GM18519 (cell line): ENCODE results near the gene SCN2B.

Experiments used
- ATAC-seq: cut with Tn5 transposase; IDR thresholded peaks from one replicate; pipeline ENCODE4 v1.9.1; 2021; ENCODE audit warnings: mild to moderate bottlenecking, moderate library complexity; ENCODE audit not compliant: unreplicated experiment, low FRiP score

The SCN2B gene

DNA sequence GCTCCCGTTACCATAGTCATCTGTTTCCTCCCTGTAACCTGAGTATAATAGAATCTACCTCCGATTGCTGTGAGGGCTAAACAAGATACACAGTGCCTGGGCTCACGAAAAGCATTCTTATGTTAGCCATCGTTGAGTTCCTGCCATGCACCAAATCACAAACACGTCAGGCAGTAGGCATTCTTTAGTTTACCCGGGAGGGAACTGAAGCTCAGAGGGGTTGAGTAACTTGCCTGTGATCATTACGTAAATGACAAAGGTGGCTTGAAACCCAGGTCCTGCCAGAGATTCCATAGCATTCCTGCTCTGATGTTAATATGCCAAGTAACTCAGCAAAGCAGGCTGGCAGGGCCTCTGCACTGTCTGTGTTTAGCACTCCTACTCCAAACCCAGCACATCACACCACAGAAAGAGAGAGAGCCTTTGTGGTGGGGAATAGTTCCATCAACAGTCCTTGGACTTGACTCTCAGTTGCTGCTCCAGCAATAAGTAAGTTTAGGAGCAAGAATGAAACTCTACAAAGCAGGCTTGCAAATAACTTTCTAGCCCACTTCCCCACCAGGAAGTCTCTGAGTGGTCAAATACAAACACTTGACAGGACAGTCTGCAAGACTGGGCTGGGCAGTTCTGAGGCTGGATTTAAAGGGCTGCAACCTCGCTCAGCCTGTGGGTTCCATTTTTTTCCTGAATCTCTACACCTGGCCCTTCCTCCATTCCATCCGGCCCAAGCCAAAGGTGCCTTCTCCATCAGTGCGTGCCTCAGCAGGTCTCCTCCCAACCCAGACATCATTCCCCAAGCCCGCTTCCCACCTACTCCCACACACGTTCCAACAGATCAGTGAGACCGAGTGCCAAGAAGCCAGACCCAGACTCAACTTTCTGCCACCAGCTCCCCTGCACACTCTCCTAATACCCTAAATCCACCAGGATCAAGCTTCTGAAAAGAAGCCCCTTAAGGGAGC is 1.1 kb downstream of the SCN2B start:
- no peak for ATAC-seq

DNA sequence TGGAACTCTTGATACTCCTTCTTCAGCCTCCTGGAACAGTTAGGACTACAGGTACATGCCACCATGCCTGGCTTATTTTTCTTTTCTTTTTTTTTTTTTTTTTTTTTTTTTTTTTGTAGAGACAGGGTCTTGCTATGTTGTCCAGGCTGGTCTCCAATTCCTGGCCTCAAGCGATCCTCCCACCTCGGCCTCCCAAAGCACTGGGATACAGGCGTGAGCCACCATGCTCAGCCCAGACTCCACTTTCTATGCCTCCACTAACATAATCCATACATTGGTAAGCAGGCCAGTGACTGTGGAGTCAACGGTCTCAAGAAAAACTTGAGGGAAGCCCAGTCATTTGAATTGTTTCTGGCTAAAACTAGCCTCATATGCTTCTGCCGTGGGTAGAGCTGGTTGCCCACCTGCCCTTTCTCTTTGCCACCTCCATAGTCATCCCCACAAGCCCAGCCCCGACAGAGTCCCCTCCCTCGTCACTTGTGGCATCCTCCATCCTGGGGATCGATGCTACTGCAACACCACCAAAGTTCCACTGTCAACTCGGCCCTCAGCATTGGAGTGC is 2.4 kb downstream of the SCN2B start:
- no peak for ATAC-seq

DNA sequence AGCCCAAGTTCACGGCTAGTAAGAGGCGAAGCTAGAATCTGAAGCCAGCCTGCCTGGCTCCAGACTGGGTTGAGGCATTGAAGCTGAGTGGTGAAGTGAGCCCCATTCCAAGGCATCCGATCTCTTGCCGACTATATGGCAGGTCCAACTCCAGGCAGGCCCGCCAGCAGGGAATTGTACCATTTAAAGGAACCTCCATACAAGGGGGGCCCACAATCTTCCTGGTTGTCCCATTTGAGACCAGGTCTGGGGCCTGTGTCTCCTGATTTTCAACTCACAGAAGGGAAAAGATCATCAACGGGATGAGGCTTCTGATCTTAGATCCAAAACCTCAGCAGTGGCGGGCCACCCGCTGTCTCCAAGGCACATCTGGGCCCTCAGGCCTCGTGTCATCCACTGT is 4.1 kb downstream of the SCN2B start:
- no peak for ATAC-seq

DNA sequence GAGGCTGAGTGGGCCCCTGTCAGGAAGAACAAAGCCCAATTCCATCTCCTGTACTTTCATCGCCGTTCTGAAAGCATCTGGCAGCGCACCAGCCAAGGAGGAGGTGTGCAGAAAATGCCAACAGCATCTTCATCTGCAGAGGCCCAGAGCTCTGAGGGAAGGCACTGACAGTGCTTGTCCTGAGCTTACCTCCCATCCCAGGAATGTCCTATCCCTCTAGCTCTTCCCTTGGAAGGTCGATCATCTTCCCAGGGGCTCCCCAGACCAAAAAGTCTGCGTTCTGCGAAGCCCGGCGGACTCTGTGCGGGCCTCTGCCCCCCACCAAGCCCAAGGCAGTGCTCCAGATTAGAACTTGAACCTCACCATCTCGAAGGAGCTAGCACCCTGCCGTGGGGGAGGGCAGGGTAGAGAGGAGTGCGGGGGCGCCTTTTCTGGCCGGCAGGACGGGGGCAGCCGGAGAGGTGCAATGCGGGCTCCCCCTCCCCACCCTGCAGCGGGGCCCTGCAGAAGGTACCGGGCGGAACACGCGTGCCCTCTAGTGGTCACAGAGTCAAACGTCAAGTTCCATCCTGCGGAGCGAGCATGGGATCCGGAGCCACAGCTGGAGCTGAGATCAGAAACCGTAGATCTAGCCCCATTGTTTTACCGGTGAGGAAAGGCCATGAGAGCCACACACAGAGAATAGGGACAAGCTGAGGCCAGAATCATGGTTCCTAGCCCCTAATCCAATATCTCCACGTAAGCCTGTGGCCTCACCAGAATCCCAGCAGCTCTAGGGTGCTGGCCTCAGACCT is 5.0 kb downstream of the SCN2B start:
- ATAC-seq, result no peak

DNA sequence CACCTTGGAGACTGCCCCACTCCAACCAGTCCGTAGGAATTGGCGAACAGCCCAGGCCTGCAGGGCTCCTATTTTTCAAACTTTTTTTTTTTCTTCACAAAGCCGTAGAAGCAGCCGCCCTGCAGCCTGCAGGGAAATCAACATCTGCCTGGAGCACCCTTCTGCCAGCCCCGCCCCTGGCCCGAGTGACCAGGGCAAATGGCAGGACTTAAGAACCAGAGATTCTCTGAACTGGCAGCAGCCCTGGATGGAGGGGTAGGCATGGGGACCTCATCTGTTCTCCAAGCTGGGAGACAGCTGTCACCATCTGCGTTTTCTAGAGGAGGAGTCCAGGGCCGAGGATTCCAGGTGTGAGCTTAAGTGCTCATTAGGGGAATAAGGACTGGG is 5.6 kb downstream of the SCN2B start:
- no peak for ATAC-seq

DNA sequence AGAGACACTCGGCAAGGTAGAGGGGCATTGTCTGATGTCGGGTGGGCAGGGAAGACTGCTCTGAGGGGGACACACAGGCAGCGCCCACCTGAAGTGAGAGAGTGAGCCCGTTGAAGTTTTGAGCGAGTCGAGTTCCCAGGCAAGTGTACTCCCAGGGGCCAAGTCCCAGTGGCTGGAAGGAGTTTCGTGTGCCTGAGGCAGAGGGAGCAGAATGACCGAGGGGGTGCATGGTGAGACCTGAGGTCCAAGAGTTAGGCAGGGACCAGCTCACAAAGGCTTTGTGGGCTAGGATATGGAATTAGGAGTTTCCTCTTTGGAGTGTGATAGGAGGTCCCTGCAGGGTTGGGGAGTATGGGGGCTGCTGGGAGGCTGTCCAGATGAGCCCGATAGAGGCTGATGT is 6.2 kb downstream of the SCN2B start:
- ATAC-seq, result no peak

DNA sequence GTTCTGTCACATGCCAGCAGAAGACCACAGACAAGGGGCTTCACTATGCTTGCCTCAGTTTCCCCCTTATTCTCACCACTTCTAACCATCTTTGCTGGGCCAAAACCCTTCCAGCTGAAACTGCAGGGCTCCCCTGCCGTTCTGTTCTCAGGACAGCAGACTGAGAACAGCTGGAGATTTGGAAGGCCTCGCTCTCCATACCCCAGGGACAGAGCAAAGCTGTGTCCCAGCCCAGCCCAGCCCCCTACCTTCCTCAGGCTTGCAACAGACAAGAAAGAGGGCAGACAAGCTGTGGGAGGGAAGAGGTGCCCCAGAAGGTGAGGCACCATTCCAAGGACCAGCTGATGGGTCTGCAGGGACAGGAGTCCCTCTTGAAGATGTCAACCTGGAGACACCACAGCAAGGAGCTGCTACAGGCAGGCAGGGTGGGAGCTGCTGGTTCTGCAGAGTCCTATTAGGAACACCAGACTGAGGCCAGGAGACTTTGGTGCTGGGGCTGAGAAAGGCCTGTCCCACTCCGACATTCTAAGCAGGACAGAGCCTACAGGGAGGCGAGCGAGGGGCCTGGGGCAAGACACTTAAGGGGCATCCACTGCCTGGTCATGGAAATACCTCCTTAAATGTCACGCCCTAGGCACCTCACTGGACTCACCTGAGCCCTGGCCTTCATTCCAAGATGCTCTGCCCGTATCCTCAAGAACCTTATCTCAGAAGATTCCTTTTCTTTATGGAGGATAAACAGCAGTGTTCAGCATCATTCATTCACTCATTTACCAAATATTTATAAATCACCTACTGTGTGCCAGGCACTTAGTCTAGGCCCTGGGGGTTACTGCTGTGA is 6.9 kb downstream of the SCN2B start:
- no peak for ATAC-seq

DNA sequence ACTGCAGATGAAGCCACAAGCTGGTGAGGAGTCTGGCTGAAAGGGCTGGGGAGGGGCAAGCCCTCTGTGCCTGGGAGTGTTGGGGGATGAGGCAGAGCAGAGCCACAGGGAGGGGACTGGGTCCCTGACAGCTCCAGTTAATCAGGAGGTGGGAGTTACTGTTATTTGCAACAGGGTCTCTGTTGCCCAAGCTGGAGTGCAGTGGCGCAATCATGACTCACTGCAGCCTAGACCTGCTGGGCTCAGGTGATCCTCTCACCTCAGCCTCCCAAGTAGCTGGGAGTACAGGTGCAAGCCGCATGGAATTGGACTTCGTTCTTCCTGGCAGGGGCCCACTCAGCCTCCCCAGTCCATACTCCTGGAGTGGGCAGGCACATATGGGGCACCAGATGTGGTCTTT is 7.7 kb downstream of the SCN2B start:
- ATAC-seq, result no peak

DNA sequence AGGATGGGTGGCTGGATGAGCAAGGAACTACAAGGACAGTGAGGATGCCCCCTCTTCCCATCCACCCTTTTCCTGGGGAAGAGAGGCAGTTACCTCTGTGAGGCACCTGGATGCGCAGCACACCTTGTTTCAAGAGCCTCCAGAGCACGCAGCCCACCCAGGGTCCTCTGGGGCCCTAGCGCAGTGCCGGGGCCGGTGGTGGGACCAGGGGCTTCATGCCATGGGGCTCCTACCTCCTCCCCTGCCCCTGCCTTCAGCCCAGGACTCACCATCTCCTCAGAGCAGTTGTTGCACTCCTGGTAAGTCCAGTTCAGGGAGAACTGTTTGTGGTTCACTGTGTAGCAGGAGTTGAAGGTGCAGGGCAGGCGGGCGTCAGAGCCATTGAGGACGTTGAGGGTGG is 8.1 kb downstream of the SCN2B start:
- no peak for ATAC-seq

DNA sequence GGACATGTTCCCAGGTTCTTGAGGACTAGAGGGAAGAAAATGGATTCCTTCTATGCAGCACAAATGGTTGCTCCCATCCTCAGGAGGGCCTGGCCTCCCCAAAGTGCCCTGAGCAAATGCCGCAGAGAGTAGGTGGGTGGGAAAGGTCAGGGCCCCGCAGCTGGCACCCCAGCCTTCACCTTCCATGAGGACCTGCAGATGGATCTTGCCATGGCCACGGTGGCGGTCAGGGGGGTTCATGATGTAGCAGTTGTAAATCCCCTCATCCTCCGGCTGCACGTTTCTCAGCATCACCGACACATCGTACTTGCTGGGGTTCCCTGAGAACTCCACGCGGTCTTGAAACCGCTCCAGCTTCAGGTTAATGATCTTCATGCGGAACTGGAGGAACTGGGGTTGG is 8.5 kb downstream of the SCN2B start:
- ATAC-seq, result no peak

DNA sequence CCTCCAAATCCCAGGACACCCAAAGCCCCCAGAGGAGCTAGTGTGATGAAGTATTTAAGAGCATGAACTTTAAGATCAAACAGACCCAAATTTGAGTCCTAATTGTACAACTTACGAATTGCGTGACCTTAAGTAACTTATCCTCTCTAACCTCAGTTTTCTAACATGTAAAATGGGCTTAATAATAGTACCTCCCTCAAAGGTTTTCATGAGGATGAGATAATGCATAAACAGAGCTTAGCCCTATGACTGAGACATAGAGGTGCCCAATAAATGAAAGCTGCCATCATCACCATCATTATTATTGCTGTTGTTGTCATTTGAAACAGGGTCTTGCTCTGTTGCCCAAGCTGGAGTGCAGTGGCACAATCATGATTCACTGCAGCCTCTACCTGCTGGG is 9.2 kb downstream of the SCN2B start:
- no peak for ATAC-seq

DNA sequence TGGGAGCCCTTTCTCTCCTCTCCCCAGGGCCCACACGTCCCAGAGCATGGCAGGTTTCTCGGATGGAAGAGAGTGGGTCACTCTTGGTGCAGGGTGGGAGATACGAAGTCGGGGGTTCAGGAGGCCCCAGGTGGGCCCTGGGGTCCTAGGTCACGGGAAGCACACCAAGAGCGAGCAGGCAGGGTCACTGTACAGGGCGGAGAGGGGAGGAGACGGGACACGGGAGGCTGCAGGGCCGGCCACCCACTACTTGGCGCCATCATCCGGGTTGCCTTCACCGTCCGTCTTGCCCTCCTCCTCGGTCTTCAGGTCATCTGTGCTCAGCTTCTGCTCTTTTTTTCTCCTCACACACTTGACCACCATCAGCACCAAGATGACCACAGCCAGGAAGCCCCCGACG is 9.8 kb downstream of the SCN2B start:
- ATAC-seq, result no peak

DNA sequence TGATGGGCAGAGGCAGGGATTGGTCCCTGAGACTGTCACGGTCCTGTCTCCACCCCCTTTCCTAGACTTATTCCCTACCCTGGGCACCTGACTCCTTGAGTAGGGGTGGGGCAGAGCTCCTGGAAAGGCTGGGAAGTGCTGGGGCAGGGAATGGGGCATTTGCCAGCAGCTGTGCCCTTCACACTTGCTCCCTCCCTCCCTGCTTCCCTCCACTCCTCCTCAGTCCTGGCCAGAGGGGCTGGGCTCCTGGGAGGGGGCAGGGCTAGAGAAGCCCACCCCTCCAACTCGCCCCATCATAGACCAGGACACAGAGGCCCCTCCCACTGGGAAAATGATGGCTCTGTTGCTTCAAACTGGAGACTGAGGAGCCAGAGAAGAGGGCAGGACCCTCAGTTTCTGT is 11.6 kb downstream of the SCN2B start:
- no peak for ATAC-seq

DNA sequence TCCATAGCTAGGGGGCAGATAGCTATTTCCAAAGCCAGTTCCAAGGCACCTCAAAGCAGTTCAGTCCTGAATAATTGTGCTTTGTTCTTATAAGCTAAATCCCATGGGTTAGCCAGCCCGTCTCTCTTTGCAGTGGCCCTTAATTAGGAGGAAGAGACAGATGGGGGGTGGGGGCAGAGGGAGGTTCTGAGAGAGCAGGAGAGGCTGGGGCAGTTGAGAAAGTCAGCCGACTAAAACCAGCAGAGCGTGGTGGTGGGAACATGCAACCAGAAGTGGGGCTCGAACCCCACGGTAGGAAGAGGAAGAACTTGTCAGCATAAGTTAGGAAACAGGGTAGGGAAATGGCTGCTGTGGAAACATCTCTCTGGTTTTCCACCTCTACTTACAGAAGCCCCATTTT is 12.9 kb downstream of the SCN2B start:
- ATAC-seq, result no peak

DNA sequence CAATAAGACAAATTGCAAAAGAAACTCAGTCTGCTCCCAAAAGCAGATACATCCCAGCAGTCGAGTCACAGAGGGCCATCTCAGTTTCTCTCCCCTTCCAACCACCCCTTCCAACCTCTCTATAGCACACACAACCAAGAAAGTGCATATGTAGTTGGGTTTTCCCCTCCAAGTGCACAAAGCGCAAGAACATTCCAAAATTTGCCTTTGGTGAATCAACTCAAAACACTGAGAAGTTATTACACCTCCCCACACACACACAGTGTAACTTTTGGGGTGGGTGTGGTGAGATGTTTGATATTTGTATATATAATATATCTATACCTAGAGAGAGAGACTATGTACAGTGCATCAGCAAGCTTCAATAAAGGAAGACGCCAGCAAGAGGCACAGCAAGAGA is 13.6 kb downstream of the SCN2B start:
- no peak for ATAC-seq

DNA sequence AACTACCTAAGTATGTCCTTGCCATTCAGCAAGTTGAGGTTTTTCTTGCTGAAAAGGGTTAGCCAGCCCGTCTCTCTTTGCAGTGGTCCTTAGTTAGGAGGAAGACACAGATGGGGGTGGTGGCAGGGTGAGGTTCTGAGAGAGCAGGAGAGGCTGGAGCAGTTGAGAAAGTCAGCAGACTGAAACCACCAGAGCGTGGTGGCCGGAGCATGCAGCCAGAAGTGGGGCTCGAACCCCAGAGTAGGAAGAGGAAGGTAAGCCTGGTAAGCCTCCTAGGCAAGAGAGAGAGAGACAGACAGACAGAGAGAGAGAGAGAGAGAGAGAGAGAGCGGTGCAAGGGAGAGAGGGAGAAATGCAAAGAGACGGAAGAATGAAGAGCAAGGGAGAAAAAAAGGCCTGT is 14.7 kb downstream of the SCN2B start:
- no peak for ATAC-seq

DNA sequence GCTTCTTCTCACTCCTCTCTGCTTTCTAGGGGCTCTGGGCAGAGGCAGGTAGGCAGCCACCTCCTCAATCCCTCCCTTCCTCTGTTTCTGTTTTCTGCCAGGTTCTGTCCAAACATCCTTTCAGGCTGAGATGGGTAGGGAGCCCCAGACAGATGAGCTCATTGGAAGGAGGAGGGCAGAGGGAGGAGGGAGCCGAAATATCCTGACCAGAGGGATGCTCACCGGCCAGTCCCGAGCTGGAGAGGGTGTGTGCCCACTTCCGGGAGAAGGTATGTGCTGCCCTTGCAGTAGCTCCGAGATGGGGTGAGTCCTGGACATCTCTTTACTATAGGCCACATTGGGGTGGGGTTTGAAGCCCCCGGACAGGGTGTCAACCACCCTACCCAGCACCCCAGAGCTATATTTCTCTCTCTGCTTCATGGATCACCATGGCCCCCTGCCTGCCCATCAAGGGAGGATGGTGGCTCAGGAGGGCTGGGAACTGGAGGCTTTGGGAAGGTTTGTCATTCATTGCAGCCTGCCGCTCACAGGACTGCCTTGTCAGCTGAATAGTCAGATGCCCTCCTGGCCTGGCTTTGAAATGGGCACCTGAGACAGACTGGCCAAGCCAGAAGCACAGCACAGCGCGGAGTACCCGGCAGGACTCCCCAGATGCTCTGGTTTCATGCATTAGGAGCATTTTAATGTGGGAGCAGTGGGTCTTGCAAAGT is 19.1 kb downstream of the SCN2B start:
- no peak for ATAC-seq

DNA sequence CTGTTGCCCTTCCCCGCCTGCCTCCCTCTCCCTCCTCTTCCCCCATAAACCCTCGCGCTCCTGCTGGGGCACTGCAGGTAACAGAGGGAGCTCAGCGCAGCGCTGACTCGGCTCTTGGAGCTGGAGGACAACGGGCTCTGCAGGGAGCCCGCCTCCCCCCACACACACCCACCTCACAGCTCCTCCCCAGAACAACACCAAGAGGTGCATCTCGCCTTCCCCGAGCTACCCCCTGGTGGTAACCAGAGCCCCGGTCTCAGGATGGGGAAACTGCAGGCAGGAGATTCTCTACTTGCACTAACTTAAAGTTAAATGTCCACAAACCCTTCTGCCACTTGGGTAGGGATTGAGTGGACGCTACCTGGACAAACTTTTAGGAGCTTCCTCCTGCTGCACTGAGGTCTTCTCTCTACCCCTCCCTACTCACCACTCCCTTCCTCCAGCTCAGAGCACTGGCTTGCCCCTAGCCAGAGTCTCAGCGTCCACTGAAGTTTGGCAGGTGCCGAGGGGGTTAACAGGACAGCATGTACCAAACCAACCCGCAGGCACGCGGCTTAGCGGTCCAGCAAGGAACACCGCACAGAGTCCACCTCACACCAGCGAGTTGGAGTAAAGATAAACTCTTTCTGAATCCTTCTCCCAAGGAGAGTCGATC is 19.8 kb downstream of the SCN2B start:
- no peak for ATAC-seq

DNA sequence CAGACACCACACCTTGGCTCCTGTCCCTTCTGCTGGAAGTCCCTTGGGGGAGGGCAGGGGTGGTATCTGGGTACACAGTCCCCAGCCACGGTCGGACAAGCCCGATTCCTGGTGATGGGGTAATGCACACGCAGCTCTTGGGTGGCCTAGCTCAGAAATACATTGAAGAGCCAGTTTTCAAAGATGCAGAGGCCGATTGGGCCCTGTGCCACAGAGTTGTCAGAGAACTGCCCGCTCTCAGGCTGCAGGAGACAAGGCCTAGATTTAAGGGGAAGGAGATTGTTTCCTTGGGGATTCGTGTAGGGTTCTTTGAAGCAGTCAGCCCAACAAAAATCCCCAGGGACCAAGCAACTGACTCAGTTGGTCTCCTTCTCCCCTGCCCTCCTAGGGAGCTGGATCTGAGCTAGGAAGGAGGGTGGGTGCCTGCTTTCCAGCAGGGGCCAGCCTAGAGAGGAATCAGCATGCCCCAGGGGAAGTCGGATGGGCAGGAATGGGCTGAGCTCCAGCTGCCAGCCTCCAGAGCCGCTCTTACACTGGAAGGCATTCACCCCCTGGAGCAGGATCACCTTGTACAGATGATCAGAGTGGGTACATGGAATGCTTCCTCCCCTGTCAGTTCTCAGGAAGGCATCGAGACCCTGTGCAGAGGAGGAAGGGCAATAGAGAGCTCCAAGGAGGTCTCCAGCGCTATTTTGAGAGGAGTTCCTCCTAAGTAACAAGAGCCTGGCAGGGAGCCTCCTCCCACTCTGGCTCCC is 20.5 kb downstream of the SCN2B start:
- ATAC-seq, result no peak
